Adrenal gland (tissue), 5 donors: ENCODE results near the gene SCYGR1.

Experiments used
- POLR2A ChIP-seq, 2 donors: fragments of 450-650 bp; IDR thresholded peaks; one replicate each; pipeline ENCODE4 v1.6.1; 2017; ENCODE audit warnings: antibody characterized with exemption in 2 of 2, mild to moderate bottlenecking in 2 of 2, moderate library complexity in 1 of 2
- TF ChIP-seq, protein P1 (sequence below), 6 experiments: fragments of 450-650 bp in 4 of 6; fragments of 200-600 bp in 2 of 6; sonication (generic) in 1 of 6; IDR thresholded peaks; 1 replicate in 5 of 6; 2 replicates in 1 of 6; pipeline versions ENCODE4 v1.5.1 to v1.8.0; 2016 to 2021; ENCODE audit warnings: antibody characterized with exemption in 6 of 6, mild to moderate bottlenecking in 2 of 6, moderate library complexity in 1 of 6
- donor health status: DM: no; HTN: no; CAD: no.

DNA sequence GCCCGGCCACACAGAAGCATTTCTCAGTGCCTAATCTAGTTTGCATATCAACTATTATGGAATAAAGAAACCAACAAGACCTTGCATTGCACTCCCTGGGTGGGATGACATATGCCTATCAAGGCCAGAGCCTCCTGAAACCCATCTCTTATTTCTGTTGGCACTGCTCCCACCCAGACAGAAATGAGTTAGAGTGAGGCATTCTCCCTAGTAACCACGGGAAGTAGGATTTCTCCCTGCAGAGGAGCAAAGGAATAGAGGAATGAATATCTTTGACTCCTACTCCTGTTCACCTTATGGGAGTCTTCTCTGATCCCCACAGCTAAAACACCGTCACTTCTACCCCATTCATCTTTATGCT, 24.2 kb upstream of the SCYGR1 start:
- TF ChIP-seq, protein P1, sequence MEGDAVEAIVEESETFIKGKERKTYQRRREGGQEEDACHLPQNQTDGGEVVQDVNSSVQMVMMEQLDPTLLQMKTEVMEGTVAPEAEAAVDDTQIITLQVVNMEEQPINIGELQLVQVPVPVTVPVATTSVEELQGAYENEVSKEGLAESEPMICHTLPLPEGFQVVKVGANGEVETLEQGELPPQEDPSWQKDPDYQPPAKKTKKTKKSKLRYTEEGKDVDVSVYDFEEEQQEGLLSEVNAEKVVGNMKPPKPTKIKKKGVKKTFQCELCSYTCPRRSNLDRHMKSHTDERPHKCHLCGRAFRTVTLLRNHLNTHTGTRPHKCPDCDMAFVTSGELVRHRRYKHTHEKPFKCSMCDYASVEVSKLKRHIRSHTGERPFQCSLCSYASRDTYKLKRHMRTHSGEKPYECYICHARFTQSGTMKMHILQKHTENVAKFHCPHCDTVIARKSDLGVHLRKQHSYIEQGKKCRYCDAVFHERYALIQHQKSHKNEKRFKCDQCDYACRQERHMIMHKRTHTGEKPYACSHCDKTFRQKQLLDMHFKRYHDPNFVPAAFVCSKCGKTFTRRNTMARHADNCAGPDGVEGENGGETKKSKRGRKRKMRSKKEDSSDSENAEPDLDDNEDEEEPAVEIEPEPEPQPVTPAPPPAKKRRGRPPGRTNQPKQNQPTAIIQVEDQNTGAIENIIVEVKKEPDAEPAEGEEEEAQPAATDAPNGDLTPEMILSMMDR (IDR thresholded peaks at IDR 0.05): no peak
- TF ChIP-seq POLR2A (IDR thresholded peaks at IDR 0.05): no peak
